IPS-20b (cell line): Measurements from ENCODE around the gene SCGB3A2.
"Not testable (repeated sequence)": the region's sequence is repeated elsewhere in the genome, so short reads cannot be mapped to it uniquely, and the experiment has no call there.

Experiments used
- H3K27ac ChIP-seq: one replicate; pipeline ENCODE4 v1.5.1; 2013; ENCODE audit warnings: low read length
- H3K27me3 ChIP-seq: 2 replicates; pipeline ENCODE4 v1.6.1; 2013; ENCODE audit warnings: mild to moderate bottlenecking, low read length, inconsistent platforms; ENCODE audit not compliant: insufficient read depth
- H3K36me3 ChIP-seq: 2 replicates; pipeline ENCODE4 v1.6.1; 2013; ENCODE audit warnings: low read depth, mild to moderate bottlenecking, inconsistent platforms, low read length, moderate library complexity; ENCODE audit not compliant: insufficient read depth
- H3K4me1 ChIP-seq: 2 replicates; pipeline ENCODE4 v1.6.1; 2013; ENCODE audit warnings: mild to moderate bottlenecking, control low read depth, inconsistent platforms, low read length, moderate library complexity; ENCODE audit not compliant: insufficient read depth
- H3K4me3 ChIP-seq: 2 replicates; pipeline ENCODE4 v1.5.1; 2013; ENCODE audit warnings: mild to moderate bottlenecking, low read length, inconsistent platforms
- H3K9ac ChIP-seq: 2 replicates; pipeline ENCODE4 v1.6.1; 2013; ENCODE audit warnings: low read depth, mild to moderate bottlenecking, inconsistent platforms, low read length, moderate library complexity
- H3K9me3 ChIP-seq: 2 replicates; pipeline ENCODE4 v1.6.1; 2013; ENCODE audit warnings: mild to moderate bottlenecking, low read depth, low read length, inconsistent platforms; ENCODE audit not compliant: insufficient read depth

Gene SCGB3A2

DNA sequence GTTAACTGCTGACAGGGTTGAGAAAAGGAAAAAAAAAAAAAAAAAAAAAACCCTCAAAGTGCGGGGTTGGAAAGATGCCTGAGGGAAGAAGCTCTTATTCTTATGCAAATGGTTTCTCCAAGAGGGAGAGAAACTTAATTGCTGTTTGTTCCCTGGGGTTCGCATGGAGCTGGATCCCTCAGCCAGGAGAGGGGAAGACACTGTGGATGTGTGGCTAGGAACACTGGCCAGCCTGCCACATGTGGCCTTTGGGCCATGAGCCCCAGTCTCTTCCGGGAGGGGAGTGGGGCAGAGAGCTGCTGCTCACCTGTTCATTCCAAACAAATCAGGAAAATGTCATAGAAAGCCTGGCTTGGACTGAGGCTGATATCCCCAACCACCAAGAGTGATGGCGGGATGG, 9.4 kb upstream of the SCGB3A2 start:
- Histone ChIP-seq H3K4me1 (peaks cover 10% of the 10 kb centered on the region; the same call in 1 of the 2 replicates), H3K36me3 (peaks cover 24% of the 10 kb centered on the region), H3K9me3 (no peaks in the 10 kb centered on the region), H3K9ac (peak overlapping the region; percentile 88), H3K27me3 (no peaks in the 10 kb centered on the region), H3K4me3 (peak overlapping the region; percentile 52), H3K27ac (peak overlapping the region; percentile 89)

DNA sequence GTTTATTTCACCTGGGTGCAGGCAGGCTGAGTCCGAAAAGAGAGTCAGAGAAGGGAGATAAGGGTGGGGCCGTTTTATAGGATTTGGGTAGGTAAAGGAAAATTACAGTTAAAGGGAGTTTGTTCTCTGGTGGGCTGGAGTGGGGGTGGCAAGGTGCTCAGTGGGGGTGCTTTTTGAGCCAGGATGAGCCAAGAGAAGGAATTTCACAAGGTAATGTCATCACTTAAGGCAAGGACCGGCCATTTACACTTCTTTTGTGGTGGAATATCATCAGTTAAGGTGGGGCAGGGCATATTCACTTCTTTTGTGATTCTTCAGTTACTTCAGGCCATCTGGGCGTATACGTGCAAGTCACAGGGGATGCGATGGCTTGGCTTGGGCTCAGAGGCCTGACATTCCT, 8.6 kb upstream of the SCGB3A2 start:
- Histone ChIP-seq H3K4me1 (peaks cover 16% of the 10 kb centered on the region; the same call in 1 of the 2 replicates), H3K4me3 (peak overlapping the region; percentile 52; the same call in 1 of the 2 replicates), H3K36me3 (peaks cover 20% of the 10 kb centered on the region), H3K9ac (peak overlapping the region; percentile 88), H3K27ac (peak overlapping the region; percentile 89)
- not testable (repeated sequence) for H3K27me3 ChIP-seq, H3K9me3 ChIP-seq

DNA sequence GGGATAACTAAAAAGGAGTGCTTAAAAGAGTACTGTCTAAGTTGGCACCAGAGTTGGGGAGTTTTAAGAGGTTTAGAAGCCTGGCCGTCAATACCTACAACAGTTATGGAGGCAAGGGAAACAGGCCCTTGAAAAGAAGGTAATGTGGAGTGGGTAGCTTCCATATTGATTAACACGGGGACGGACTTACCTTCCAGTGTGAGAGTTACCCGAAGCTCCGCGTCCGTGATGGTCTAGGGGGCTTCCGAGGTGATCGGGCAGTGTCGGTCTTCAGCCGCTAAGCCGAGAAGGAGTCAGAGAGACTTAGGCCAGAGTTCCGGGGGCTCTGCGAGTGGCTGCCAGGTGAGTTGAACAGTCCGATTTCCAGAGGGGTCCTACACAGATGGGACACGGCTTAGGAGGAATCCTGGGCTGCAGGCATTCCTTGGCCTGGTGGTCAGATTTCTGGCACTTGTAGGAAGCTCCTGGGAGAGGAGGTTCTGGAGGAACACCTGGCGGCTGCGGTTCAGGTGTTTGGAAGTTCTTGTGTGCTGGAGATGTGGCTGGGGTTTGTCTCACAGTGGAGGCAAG, 6.4 kb upstream of the SCGB3A2 start:
- Histone ChIP-seq H3K36me3 (peaks cover 16% of the 10 kb centered on the region), H3K4me1 (peaks cover 35% of the 10 kb centered on the region), H3K4me3 (peak overlapping the region; percentile 63), H3K9ac (peak overlapping the region; percentile 75)
- not testable (repeated sequence) for H3K27ac ChIP-seq, H3K27me3 ChIP-seq, H3K9me3 ChIP-seq

DNA sequence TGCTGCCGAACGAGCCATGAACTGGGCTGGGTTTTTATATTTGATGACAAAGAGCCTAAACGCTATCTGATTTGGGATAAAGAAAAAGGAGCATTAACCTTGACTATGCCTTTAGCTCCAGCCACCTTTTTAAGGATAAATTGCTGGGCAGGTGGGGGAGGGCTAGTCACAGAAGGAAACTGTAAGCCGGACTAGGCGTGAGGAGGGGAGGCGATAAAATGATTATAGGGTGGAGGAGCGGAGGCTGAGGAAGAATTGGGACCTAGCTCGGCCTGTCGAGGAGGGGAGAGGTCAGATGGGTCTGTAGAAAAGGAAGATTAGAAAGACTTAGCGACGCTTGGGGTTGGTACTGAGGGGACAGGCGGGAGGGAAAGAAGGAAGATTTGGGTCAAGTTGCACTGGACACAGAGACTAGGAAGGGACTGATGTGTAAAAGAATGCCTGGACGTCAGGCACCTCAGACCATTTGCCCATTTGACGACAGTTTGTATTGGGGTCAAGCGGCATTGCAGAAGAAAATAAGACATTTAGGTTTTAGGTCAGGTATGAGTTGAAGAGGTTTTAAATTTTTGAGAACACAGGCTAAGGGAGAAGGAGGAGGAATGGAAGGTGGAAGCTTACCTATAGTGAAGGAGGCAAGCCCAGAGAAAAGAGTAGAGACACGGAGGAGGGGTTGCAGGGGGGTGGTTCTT, 5.6 kb upstream of the SCGB3A2 start:
- H3K4me3 ChIP-seq: peak overlapping the region; percentile 55
- H3K4me1 ChIP-seq: peaks cover 33% of the 10 kb centered on the region
- H3K36me3 ChIP-seq, H3K9me3 ChIP-seq, H3K27me3 ChIP-seq: not testable (repeated sequence)
- H3K27ac ChIP-seq: peak overlapping the region; percentile 35
- H3K9ac ChIP-seq: peak overlapping the region; percentile 93

DNA sequence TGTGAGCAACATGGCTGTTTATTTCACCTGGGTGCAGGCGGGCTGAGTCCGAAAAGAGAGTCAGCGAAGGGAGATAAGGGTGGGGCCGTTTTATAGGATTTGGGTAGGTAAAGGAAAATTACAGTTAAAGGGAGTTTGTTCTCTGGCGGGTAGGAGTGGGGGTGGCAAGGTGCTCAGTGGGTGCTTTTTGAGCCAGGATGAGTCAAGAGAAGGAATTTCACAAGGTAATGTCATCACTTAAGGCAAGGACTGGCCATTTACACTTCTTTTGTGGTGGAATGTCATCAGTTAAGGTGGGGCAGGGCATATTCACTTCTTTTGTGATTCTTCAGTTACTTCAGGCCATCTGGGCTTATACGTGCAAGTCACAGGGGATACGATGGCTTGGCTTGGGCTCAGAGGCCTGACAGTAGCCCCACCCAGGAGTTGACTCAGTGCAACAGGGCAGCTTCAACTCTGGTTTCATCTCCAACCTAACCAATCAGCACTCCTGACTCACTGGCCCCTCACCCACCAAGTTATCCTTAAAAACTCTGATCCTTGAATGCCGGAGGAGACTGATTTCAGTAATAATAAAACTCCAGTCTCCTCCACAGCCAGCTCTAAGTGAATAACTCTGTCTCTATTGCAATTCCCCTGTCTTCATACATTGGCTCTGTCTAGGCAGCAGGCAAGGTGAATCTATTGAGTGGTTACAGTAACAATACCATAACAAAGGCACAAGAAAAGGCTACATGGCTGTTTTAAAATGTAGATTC, 4.2 kb upstream of the SCGB3A2 start:
- not testable (repeated sequence) for H3K27me3 ChIP-seq, H3K36me3 ChIP-seq, H3K9me3 ChIP-seq
- H3K9ac ChIP-seq: peak overlapping the region; percentile 93
- H3K4me1 ChIP-seq: peaks cover 28% of the 10 kb centered on the region
- peak overlapping the region; percentile 55 for H3K4me3 ChIP-seq
- H3K27ac ChIP-seq: peak overlapping the region; percentile 29

DNA sequence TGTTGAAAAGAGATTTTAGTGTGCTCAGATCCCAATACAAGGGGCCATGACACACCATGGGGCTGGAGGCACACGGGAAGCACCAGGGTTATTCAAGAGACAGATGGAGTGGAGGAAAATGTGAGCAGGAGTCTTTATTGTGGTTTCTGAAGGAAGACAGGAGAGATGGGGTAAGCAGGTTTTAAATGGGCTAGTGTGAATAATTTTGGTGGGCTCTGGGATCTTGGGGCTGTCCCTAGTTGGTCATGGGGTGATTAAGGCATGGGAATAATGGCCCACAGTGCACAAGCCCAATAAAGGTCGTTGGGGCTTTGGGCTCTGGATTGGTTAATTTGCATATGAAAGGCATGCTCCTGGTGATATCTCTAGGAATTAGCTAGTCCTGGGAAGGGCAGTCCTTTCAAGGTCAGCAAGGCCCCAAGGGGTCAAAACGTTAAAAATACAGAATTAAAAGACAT, 3.6 kb upstream of the SCGB3A2 start:
- no peaks in the 10 kb centered on the region for H3K27me3 ChIP-seq
- peak overlapping the region; percentile 29 for H3K27ac ChIP-seq
- H3K4me1 ChIP-seq: peaks cover 25% of the 10 kb centered on the region
- H3K36me3 ChIP-seq: peaks cover 6% of the 10 kb centered on the region; the same call in 1 of the 2 replicates
- H3K4me3 ChIP-seq: peak overlapping the region; percentile 55
- no peaks in the 10 kb centered on the region for H3K9me3 ChIP-seq
- peak overlapping the region; percentile 68 for H3K9ac ChIP-seq

DNA sequence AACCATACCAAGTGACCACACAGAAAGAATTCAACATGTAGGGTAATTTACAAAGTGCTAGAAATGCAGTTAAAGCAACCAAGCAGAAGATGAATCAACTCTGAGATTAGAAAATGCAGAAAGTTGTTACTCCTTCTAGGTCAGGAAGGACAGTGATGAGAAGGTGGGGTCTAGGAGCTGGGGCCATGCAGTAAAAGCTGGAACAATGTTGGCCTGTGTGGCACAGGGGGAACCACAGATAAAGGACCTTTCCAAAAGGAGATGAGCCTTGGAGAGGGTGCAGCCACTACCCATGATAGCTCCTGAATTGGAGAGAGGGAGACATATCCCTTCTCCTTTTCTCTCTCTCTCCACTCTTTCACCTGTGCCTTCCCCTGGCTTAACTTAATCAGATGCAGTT, 2.4 kb upstream of the SCGB3A2 start:
- H3K27ac ChIP-seq: peak overlapping the region; percentile 29
- peaks cover 25% of the 10 kb centered on the region for H3K4me1 ChIP-seq
- H3K36me3 ChIP-seq: peaks cover 6% of the 10 kb centered on the region; the same call in 1 of the 2 replicates
- H3K9me3 ChIP-seq: no peaks in the 10 kb centered on the region
- no peak overlapping the region for H3K4me3 ChIP-seq
- H3K27me3 ChIP-seq: no peaks in the 10 kb centered on the region
- peak overlapping the region; percentile 68; the same call in 1 of the 2 replicates for H3K9ac ChIP-seq

DNA sequence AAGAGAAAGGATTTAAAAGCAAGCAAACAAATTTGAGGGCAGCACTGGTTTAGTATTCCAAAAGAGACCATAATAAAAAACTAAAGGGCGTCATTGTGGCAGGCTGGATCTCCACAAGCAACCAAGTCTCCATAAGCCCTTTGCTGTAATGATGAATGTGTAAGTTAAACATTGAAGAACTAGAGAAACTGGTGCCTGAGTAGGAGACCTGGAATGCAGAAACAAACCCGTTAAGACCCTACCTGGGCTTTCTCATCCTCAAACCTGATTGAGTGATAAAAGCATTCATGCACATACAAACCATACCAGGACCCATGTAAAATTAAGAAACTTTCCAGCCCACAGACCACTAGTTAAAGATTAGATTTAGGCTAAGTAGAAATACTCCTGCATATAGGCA, 1.9 kb upstream of the SCGB3A2 start:
- no peak overlapping the region for H3K4me3 ChIP-seq
- H3K4me1 ChIP-seq: peaks cover 25% of the 10 kb centered on the region
- no peaks in the 10 kb centered on the region for H3K9me3 ChIP-seq
- H3K36me3 ChIP-seq: peaks cover 3% of the 10 kb centered on the region; the same call in 1 of the 2 replicates
- H3K9ac ChIP-seq: no peak overlapping the region; the same call in 1 of the 2 replicates
- H3K27me3 ChIP-seq: no peaks in the 10 kb centered on the region
- H3K27ac ChIP-seq: no peak overlapping the region

DNA sequence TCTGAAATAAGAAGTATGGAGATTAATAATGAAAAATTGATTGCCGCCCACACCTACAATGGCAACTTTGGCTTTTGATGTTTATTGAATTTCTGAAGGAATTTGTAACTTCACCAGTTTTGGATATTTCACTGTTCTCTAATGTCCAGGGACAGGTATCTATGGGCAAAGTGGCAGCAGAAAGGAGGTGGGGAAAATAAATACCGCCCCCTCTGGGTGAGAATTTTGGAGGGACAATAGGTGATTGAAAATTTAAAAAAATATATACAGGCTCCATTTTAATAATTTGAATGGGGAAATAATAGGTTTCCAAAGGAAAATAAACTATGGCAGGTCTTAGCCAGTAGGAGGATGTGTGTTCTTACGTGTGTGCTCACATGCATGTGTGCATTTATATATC, 1.3 kb downstream of the SCGB3A2 start:
- H3K4me3 ChIP-seq: no peak overlapping the region
- H3K27me3 ChIP-seq: no peaks in the 10 kb centered on the region
- no peak overlapping the region for H3K9ac ChIP-seq
- H3K9me3 ChIP-seq: no peaks in the 10 kb centered on the region
- H3K4me1 ChIP-seq: peaks cover 27% of the 10 kb centered on the region
- H3K36me3 ChIP-seq: no peaks in the 10 kb centered on the region
- H3K27ac ChIP-seq: no peak overlapping the region

DNA sequence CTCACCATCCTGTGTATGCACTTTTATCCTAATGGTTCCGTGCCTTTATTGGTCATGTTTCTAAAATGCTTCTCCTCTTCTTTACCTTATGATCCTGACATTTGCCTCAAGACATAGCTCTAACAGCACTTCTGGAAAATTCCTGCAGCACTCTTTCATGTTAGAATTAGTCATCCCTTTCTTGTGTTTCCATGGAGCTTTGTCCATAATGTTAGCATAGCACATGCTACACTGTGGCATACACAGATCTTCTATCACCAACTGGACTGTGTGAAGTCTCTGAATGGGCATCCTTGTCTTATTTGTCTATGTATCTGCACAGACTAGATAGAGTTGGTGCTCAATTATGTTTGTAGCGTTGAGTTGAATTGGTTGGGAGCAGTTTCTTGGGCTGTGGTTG, 2.0 kb downstream of the SCGB3A2 start:
- Histone ChIP-seq H3K27me3 (no peaks in the 10 kb centered on the region), H3K4me3 (no peak overlapping the region), H3K4me1 (peaks cover 20% of the 10 kb centered on the region), H3K9ac (no peak overlapping the region), H3K9me3 (no peaks in the 10 kb centered on the region), H3K36me3 (no peaks in the 10 kb centered on the region), H3K27ac (no peak overlapping the region)

DNA sequence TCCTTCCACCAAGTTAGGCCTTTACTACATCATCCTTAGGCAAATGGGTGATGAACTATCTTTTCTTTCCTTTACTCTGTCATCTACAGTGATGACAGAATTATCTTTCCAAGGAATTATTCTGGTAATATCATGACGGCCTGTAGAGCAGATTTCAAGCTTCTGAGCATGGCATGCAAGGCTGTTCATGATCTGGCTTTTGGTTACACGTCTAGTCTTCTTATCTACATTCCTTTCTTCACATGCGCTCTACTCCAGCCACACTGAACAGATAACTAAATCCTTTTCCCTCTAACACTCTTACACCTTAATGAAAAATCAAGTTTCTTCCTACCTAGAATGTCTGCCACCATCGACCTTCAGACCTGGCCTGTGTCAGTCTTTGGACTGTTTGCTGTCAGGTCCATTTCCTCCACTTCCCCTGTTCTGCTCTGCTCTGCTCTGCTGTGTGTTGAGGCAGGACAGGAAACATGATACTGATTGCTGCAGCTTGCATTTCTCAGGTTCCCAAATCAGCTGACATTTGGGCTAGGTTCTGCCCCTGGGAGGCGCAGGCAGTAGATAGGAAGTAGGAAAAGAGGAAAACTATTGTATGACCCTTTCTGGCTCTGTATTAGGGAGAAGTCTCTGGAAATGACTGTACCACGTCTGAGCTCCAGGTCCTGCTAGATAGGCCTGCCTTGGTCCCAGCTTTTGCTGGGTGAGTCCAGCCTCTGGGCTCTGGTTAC, 4.2 kb downstream of the SCGB3A2 start:
- H3K4me1 ChIP-seq: peaks cover 7% of the 10 kb centered on the region; the same call in 1 of the 2 replicates
- H3K9me3 ChIP-seq: no peaks in the 10 kb centered on the region
- H3K4me3 ChIP-seq: no peak overlapping the region
- H3K9ac ChIP-seq: no peak overlapping the region
- no peaks in the 10 kb centered on the region for H3K27me3 ChIP-seq
- H3K36me3 ChIP-seq: no peaks in the 10 kb centered on the region
- H3K27ac ChIP-seq: no peak overlapping the region
